ENCODE data around the gene LY9. TPM values are rescaled to one million over a fixed set of nuclear protein-coding genes. Genes with fewer than 3 reads are reported as not detected.
A peak's percentile ranks its signal among the peaks of the same experiment; 100 is the strongest.

LY9 gene
- total RNA-seq, 1 experiment from 2014 or later = not detected

GRCh38 chr1:160830321-160831153 lies 34.6 kb downstream of the LY9 start:
- Histone ChIP-seq H3K4me3 (ENCODE audit: low read length) (no peak overlapping the region), H3K27me3 (ENCODE audit: low read length) (no peaks in the 10 kb centered on the region), H3K79me2 (ENCODE audit: low read length) (no peaks in the 10 kb centered on the region), H4K20me1 (ENCODE audit: low read length) (no peaks in the 10 kb centered on the region), H3K4me1 (ENCODE audit: insufficient read depth, low read length) (peaks cover 43% of the 10 kb centered on the region), H3K9ac (ENCODE audit: low read length) (no peak overlapping the region), H3K27ac (ENCODE audit: low read length) (no peak overlapping the region), H3K4me2 (ENCODE audit: low read length) (no peak overlapping the region), H3K9me3 (ENCODE audit: low read length) (no peaks in the 10 kb centered on the region), H3K36me3 (ENCODE audit: low read depth, low read length) (no peaks in the 10 kb centered on the region), H2AFZ (ENCODE audit: low read length) (0 out of 2 replicates have a peak overlapping the region, but pooled peaks have one; percentile 12), H3F3A (ENCODE audit: low read length, unreplicated experiment) (no peaks in the 10 kb centered on the region), H3K9me2 (replicated peaks; ENCODE audit: low read length) (no peaks in the 10 kb centered on the region)
- POLR2A ChIA-PET (ENCODE audit: unreplicated experiment) = no interaction called here
- DNase-seq (peak; percentile 93), ATAC-seq (peak; percentile 60)
- TF ChIP-seq CTCF (conservative IDR thresholded peaks at IDR 0.05; ENCODE audit: low read depth, low read length) (peak; percentile 98), EZH2 (IDR thresholded peaks at IDR 0.05; ENCODE audit: low read length, unreplicated experiment) (no peak), EZH2phosphoT487 (IDR thresholded peaks at IDR 0.05; ENCODE audit: borderline replicate concordance, low read length) (no peak)
- intact Hi-C loops (cut with micrococcal nuclease) = loop anchor here (1.0 to 2.0 kb wide), 3 partner anchors 50 to 155 kb away; no protein-coding TSS in a partner anchor
- CTCF ChIA-PET = no interaction called here
- BruUV-seq (replicated peaks) = no TSS peak

GRCh38 chr1:160834945-160835565 lies 39.1 kb downstream of the LY9 start:
- DNase-seq (peak; percentile 77), ATAC-seq (no peak)
- Histone ChIP-seq H4K20me1 (ENCODE audit: low read length) (no peaks in the 10 kb centered on the region), H3K79me2 (ENCODE audit: low read length) (no peaks in the 10 kb centered on the region), H3K9me3 (ENCODE audit: low read length) (no peaks in the 10 kb centered on the region), H3K9me2 (replicated peaks; ENCODE audit: low read length) (no peaks in the 10 kb centered on the region), H3K4me3 (ENCODE audit: low read length) (no peak overlapping the region), H3F3A (ENCODE audit: low read length, unreplicated experiment) (no peaks in the 10 kb centered on the region), H3K27ac (ENCODE audit: low read length) (no peak overlapping the region), H3K36me3 (ENCODE audit: low read depth, low read length) (no peaks in the 10 kb centered on the region), H2AFZ (ENCODE audit: low read length) (no peak overlapping the region), H3K4me2 (ENCODE audit: low read length) (no peak overlapping the region), H3K4me1 (ENCODE audit: insufficient read depth, low read length) (peaks cover 22% of the 10 kb centered on the region), H3K27me3 (ENCODE audit: low read length) (no peaks in the 10 kb centered on the region), H3K9ac (ENCODE audit: low read length) (no peak overlapping the region)
- BruUV-seq (replicated peaks) = no TSS peak
- intact Hi-C loops (cut with micrococcal nuclease) = loop anchor here (1.0 to 2.0 kb wide), 3 partner anchors 116 to 264 kb away; partner anchors contain the start of gene KLHDC9
- ChIA-PET CTCF (interaction anchor here (0.7 to 2.3 kb wide), 6 partner anchors 28 to 155 kb away, joined by 3 to 14 read pairs (median 5); partner anchors contain the start of genes CD244 and ITLN2), POLR2A (ENCODE audit: unreplicated experiment) (no interaction called here)
- TF ChIP-seq CTCF (conservative IDR thresholded peaks at IDR 0.05; ENCODE audit: low read depth, low read length) (peak; percentile 94), EZH2 (IDR thresholded peaks at IDR 0.05; ENCODE audit: low read length, unreplicated experiment) (no peak), EZH2phosphoT487 (IDR thresholded peaks at IDR 0.05; ENCODE audit: borderline replicate concordance, low read length) (no peak)
